ENCODE measurements around the gene PNPLA8. TPM values are rescaled to one million over a fixed set of nuclear protein-coding genes. Genes with fewer than 3 reads are reported as not detected.

The PNPLA8 gene, protein sequence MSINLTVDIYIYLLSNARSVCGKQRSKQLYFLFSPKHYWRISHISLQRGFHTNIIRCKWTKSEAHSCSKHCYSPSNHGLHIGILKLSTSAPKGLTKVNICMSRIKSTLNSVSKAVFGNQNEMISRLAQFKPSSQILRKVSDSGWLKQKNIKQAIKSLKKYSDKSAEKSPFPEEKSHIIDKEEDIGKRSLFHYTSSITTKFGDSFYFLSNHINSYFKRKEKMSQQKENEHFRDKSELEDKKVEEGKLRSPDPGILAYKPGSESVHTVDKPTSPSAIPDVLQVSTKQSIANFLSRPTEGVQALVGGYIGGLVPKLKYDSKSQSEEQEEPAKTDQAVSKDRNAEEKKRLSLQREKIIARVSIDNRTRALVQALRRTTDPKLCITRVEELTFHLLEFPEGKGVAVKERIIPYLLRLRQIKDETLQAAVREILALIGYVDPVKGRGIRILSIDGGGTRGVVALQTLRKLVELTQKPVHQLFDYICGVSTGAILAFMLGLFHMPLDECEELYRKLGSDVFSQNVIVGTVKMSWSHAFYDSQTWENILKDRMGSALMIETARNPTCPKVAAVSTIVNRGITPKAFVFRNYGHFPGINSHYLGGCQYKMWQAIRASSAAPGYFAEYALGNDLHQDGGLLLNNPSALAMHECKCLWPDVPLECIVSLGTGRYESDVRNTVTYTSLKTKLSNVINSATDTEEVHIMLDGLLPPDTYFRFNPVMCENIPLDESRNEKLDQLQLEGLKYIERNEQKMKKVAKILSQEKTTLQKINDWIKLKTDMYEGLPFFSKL
- 37.4 and 48.1 TPM in 2 replicates for total RNA-seq (ENCODE audit: low replicate concordance)

DNA sequence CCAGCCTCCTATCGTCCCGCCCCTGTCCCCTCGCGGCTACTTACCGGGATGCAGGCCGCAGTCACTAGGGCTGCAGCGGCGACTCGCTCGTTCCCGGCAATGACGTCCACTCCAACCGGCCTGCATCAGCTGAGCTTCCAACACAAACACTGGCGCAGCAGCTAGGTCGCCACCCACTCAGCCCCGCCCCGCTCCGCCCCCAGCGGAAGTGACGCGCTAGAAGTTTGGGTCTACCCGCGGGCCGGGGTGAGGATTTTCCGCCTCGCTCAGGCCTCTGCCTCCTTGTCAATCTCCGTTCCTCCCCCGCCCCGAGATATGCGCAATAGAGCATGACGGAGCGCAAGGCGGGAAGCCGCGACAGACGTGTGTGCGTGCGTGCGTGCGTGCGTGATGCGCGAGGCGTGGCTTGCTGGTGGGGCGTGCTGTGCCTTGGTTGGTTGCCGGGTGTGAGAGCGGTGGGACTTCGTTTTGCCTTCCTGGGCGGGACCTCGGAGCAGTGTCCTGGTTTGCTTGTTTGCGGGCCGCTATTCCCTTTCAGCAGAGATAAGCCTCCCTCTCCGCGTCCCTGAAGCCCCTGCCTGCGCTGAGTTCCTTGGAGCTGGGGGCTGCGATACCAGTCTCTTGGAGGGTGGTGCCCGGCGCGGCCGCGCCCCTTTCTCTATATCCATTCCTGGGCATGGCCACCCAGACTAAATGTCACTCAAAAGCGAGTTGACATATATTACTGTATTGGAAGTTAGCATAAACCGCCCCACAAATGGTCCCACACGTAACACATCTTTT is at the start of gene PNPLA8:
Gene PNPLA8 (minus strand): TSS at position 151 of the 783 bp plus-strand sequence. CDS start 10,644 bp downstream, outside the sequence.
- peak within 1 kb of the TSS; percentile 91 for H3K4me3 ChIP-seq (ENCODE audit: low read depth, low read length)
- DNase-seq (ENCODE audit: low read depth), result peak; percentile 99
- TF ChIP-seq, protein P1, sequence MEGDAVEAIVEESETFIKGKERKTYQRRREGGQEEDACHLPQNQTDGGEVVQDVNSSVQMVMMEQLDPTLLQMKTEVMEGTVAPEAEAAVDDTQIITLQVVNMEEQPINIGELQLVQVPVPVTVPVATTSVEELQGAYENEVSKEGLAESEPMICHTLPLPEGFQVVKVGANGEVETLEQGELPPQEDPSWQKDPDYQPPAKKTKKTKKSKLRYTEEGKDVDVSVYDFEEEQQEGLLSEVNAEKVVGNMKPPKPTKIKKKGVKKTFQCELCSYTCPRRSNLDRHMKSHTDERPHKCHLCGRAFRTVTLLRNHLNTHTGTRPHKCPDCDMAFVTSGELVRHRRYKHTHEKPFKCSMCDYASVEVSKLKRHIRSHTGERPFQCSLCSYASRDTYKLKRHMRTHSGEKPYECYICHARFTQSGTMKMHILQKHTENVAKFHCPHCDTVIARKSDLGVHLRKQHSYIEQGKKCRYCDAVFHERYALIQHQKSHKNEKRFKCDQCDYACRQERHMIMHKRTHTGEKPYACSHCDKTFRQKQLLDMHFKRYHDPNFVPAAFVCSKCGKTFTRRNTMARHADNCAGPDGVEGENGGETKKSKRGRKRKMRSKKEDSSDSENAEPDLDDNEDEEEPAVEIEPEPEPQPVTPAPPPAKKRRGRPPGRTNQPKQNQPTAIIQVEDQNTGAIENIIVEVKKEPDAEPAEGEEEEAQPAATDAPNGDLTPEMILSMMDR (IDR thresholded peaks at IDR 0.05; ENCODE audit: insufficient read depth, low read length), result no peak

- TF ChIP-seq, protein P1 (IDR thresholded peaks at IDR 0.05; ENCODE audit: insufficient read depth, low read length), result no peak
- H3K4me3 ChIP-seq (ENCODE audit: low read depth, low read length), result no peak overlapping the region
- DNase-seq (ENCODE audit: low read depth), result no peak
Measured at GRCh38 chr7:108575156-108575555, 49.2 kb upstream of the PNPLA8 start.

GRCh38 chr7:108572480-108572879 is 46.5 kb upstream of the PNPLA8 start:
- TF ChIP-seq, protein P1 (IDR thresholded peaks at IDR 0.05; ENCODE audit: insufficient read depth, low read length), result no peak
- no peak overlapping the region for H3K4me3 ChIP-seq (ENCODE audit: low read depth, low read length)
- DNase-seq (ENCODE audit: low read depth), result no peak

- peak; percentile 50 for DNase-seq (ENCODE audit: low read depth)
- H3K4me3 ChIP-seq (ENCODE audit: low read depth, low read length), result peak overlapping the region; percentile 92
- TF ChIP-seq, protein P1 (IDR thresholded peaks at IDR 0.05; ENCODE audit: insufficient read depth, low read length), result no peak
Measured at GRCh38 chr7:108570146-108570755, 44.3 kb upstream of the PNPLA8 start.

DNA sequence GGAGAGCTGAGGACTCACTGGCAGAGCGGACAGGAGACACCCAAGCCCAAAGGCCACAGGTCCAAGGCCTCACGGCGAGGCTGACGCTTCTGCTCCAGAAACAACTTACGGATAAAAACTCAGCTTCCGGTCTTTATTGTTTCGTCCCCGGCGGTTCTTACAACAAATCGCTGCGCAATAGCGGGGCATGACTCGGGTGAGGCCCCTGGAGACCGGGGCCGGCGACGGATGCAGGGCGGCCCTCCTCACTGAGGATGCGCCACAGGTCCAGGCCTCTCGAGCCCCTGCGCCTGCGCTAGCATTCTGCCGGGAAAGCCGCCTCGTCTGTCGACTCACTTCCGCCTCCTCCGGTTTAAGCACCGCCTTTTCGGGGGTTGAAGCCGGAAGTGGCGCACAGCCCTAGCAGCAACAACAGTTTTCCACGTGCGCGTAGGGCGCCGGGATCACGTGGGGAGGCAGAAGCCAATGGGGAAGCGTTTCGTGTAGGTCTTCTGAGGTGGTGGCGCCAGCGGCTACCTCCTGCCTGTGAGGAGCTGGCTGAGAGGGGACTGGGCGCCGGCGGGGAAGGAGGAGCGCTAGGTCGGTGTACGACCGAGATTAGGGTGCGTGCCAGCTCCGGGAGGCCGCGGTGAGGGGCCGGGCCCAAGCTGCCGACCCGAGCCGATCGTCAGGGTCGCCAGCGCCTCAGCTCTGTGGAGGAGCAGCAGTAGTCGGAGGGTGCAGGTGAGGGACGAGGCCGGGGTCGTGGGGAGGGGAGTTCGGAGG is 43.6 kb upstream of the PNPLA8 start, which contains the start of the genes DNAJB9 and THAP5:
Gene DNAJB9 (plus strand): TSS at position 494 of the 765 bp plus-strand sequence. CDS start 1,853 bp downstream, outside the sequence.
Gene THAP5 (minus strand): TSS at position 326 of the 765 bp plus-strand sequence. CDS start 137 bp downstream, at position 189.
- peak within 1 kb of the TSS; percentile 92 for H3K4me3 ChIP-seq (ENCODE audit: low read depth, low read length)
- TF ChIP-seq, protein P1 (IDR thresholded peaks at IDR 0.05; ENCODE audit: insufficient read depth, low read length), result no peak
- DNase-seq (ENCODE audit: low read depth), result peak; percentile 99
